Ovary (tissue), 3 donors: ENCODE measurements around the gene FBXO40.

Source experiments
- POLR2A ChIP-seq: fragments of 450-650 bp; IDR thresholded peaks from one replicate; pipeline ENCODE4 v1.6.1; 2017; ENCODE audit warnings: antibody characterized with exemption, mild to moderate bottlenecking, moderate library complexity
- TF ChIP-seq, protein P1 (sequence below), 3 donors: fragments of 450-650 bp in 2 of 3; fragments of 200-600 bp in 1 of 3; IDR thresholded peaks; one replicate each; pipeline versions ENCODE4 v1.5.1 to v1.8.0; 2016 to 2022; ENCODE audit warnings: antibody characterized with exemption in 3 of 3, mild to moderate bottlenecking in 1 of 3
- donor health status: DM: no; HTN: no; CAD: no.

DNA sequence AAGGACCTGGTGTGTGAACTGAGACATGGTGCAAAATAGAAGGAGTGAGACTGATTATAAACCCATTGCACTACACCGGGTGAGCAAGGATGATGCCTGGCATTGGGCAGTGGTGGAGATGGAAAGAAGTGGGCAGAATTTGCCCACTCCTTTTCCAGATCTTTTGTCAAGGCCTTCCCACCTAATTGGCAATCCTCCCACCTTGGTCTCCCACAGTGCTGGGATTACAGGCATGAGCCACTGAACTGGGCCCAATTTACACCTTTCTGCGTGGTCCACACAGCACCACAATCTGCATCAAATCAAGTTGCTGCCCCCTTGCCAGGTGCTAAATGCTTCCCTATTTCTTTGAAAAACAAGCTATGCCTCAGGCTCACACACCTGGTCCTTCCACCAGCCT is 5.4 kb downstream of the FBXO40 start:
- TF ChIP-seq, protein P1, sequence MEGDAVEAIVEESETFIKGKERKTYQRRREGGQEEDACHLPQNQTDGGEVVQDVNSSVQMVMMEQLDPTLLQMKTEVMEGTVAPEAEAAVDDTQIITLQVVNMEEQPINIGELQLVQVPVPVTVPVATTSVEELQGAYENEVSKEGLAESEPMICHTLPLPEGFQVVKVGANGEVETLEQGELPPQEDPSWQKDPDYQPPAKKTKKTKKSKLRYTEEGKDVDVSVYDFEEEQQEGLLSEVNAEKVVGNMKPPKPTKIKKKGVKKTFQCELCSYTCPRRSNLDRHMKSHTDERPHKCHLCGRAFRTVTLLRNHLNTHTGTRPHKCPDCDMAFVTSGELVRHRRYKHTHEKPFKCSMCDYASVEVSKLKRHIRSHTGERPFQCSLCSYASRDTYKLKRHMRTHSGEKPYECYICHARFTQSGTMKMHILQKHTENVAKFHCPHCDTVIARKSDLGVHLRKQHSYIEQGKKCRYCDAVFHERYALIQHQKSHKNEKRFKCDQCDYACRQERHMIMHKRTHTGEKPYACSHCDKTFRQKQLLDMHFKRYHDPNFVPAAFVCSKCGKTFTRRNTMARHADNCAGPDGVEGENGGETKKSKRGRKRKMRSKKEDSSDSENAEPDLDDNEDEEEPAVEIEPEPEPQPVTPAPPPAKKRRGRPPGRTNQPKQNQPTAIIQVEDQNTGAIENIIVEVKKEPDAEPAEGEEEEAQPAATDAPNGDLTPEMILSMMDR (IDR thresholded peaks at IDR 0.05), result no peak
- no peak for TF ChIP-seq POLR2A
